ENCODE results near the gene TMEM82. TPM values are rescaled to one million over a fixed set of nuclear protein-coding genes. Genes with fewer than 3 reads are reported as not detected.

Gene TMEM82
- total and polyA plus RNA-seq, 9 donors = 0.17 to 1.4 TPM; not detected in 7

GRCh38 chr1:15727424-15727823 lies 14.9 kb upstream of the TMEM82 start:
- H3K27me3 ChIP-seq (ENCODE audit: control insufficient read depth, insufficient read depth, low read length) = no peaks in the 10 kb centered on the region
- H3K4me1 ChIP-seq (ENCODE audit: control insufficient read depth, insufficient read depth, low read length) = peaks cover 52% of the 10 kb centered on the region
- no peak overlapping the region for H3K27ac ChIP-seq (ENCODE audit: low read length)
- H3K4me3 ChIP-seq (ENCODE audit: low read length) = no peak overlapping the region
- peaks cover 87% of the 10 kb centered on the region for H3K36me3 ChIP-seq (ENCODE audit: control insufficient read depth, insufficient read depth, low read length)
- DNase-seq = no peak
- 78% methylated on average over 13 of the region's 13 CpGs for WGBS (ENCODE audit: insufficient coverage)
- no peaks in the 10 kb centered on the region for H3K9me3 ChIP-seq (replicated peaks; ENCODE audit: control insufficient read depth, low read depth, low read length)

GRCh38 chr1:15727866-15728534 lies 14.3 kb upstream of the TMEM82 start:
- no peaks in the 10 kb centered on the region for H3K27me3 ChIP-seq (ENCODE audit: control insufficient read depth, insufficient read depth, low read length)
- 84% methylated on average over 22 of the region's 23 CpGs for WGBS (ENCODE audit: insufficient coverage)
- H3K4me3 ChIP-seq (ENCODE audit: low read length) = no peak overlapping the region
- peaks cover 46% of the 10 kb centered on the region for H3K4me1 ChIP-seq (ENCODE audit: control insufficient read depth, insufficient read depth, low read length)
- H3K9me3 ChIP-seq (replicated peaks; ENCODE audit: control insufficient read depth, low read depth, low read length) = no peaks in the 10 kb centered on the region
- no peak overlapping the region for H3K27ac ChIP-seq (ENCODE audit: low read length)
- H3K36me3 ChIP-seq (ENCODE audit: control insufficient read depth, insufficient read depth, low read length) = peaks cover 87% of the 10 kb centered on the region
- no peak for DNase-seq

- Histone ChIP-seq H3K27me3 (ENCODE audit: control insufficient read depth, insufficient read depth, low read length) (no peaks in the 10 kb centered on the region), H3K9me3 (replicated peaks; ENCODE audit: control insufficient read depth, low read depth, low read length) (no peaks in the 10 kb centered on the region), H3K4me1 (ENCODE audit: control insufficient read depth, insufficient read depth, low read length) (peaks cover 36% of the 10 kb centered on the region), H3K27ac (ENCODE audit: low read length) (no peak overlapping the region), H3K36me3 (ENCODE audit: control insufficient read depth, insufficient read depth, low read length) (peaks cover 93% of the 10 kb centered on the region), H3K4me3 (ENCODE audit: low read length) (no peak overlapping the region)
- DNase-seq = no peak
- 83% methylated on average over 17 of the region's 22 CpGs for WGBS (ENCODE audit: insufficient coverage)
Observed at GRCh38 chr1:15728937-15729657, 13.2 kb upstream of the TMEM82 start.

- Histone ChIP-seq H3K36me3 (ENCODE audit: control insufficient read depth, insufficient read depth, low read length) (peaks cover 97% of the 10 kb centered on the region), H3K27ac (ENCODE audit: low read length) (no peak overlapping the region), H3K9me3 (replicated peaks; ENCODE audit: control insufficient read depth, low read depth, low read length) (no peaks in the 10 kb centered on the region), H3K27me3 (ENCODE audit: control insufficient read depth, insufficient read depth, low read length) (no peaks in the 10 kb centered on the region), H3K4me3 (ENCODE audit: low read length) (no peak overlapping the region), H3K4me1 (ENCODE audit: control insufficient read depth, insufficient read depth, low read length) (peaks cover 38% of the 10 kb centered on the region)
- DNase-seq = no peak
- 88% methylated on average over 14 of the region's 16 CpGs for WGBS (ENCODE audit: insufficient coverage)
Observed at GRCh38 chr1:15730423-15730822, 11.9 kb upstream of the TMEM82 start.

GRCh38 chr1:15730936-15731335 lies 11.4 kb upstream of the TMEM82 start:
- Histone ChIP-seq H3K4me3 (ENCODE audit: low read length) (no peak overlapping the region), H3K27me3 (ENCODE audit: control insufficient read depth, insufficient read depth, low read length) (no peaks in the 10 kb centered on the region), H3K9me3 (replicated peaks; ENCODE audit: control insufficient read depth, low read depth, low read length) (no peaks in the 10 kb centered on the region), H3K27ac (ENCODE audit: low read length) (no peak overlapping the region), H3K4me1 (ENCODE audit: control insufficient read depth, insufficient read depth, low read length) (peaks cover 38% of the 10 kb centered on the region), H3K36me3 (ENCODE audit: control insufficient read depth, insufficient read depth, low read length) (peaks cover 91% of the 10 kb centered on the region)
- WGBS (ENCODE audit: insufficient coverage) = 87% methylated on average over 16 of the region's 16 CpGs
- DNase-seq = no peak

- no peaks in the 10 kb centered on the region for H3K9me3 ChIP-seq (replicated peaks; ENCODE audit: control insufficient read depth, low read depth, low read length)
- no peak overlapping the region for H3K4me3 ChIP-seq (ENCODE audit: low read length)
- H3K27ac ChIP-seq (ENCODE audit: low read length) = no peak overlapping the region
- H3K27me3 ChIP-seq (ENCODE audit: control insufficient read depth, insufficient read depth, low read length) = no peaks in the 10 kb centered on the region
- H3K4me1 ChIP-seq (ENCODE audit: control insufficient read depth, insufficient read depth, low read length) = peaks cover 44% of the 10 kb centered on the region
- H3K36me3 ChIP-seq (ENCODE audit: control insufficient read depth, insufficient read depth, low read length) = peaks cover 81% of the 10 kb centered on the region
- WGBS (ENCODE audit: insufficient coverage) = 89% methylated on average over 32 of the region's 39 CpGs
- no peak for DNase-seq
Observed at GRCh38 chr1:15731735-15732685, 10.3 kb upstream of the TMEM82 start.

GRCh38 chr1:15732686-15733081 lies 9.6 kb upstream of the TMEM82 start:
- H3K27ac ChIP-seq (ENCODE audit: low read length) = no peak overlapping the region
- WGBS (ENCODE audit: insufficient coverage) = 90% methylated on average over 7 of the region's 7 CpGs
- no peaks in the 10 kb centered on the region for H3K27me3 ChIP-seq (ENCODE audit: control insufficient read depth, insufficient read depth, low read length)
- no peak overlapping the region for H3K4me3 ChIP-seq (ENCODE audit: low read length)
- no peaks in the 10 kb centered on the region for H3K9me3 ChIP-seq (replicated peaks; ENCODE audit: control insufficient read depth, low read depth, low read length)
- H3K36me3 ChIP-seq (ENCODE audit: control insufficient read depth, insufficient read depth, low read length) = peaks cover 74% of the 10 kb centered on the region
- H3K4me1 ChIP-seq (ENCODE audit: control insufficient read depth, insufficient read depth, low read length) = peaks cover 45% of the 10 kb centered on the region
- no peak for DNase-seq

GRCh38 chr1:15733218-15733725 lies 9.0 kb upstream of the TMEM82 start:
- 86% methylated on average over 8 of the region's 11 CpGs for WGBS (ENCODE audit: insufficient coverage)
- DNase-seq = no peak
- no peaks in the 10 kb centered on the region for H3K27me3 ChIP-seq (ENCODE audit: control insufficient read depth, insufficient read depth, low read length)
- no peak overlapping the region for H3K27ac ChIP-seq (ENCODE audit: low read length)
- H3K9me3 ChIP-seq (replicated peaks; ENCODE audit: control insufficient read depth, low read depth, low read length) = no peaks in the 10 kb centered on the region
- peaks cover 48% of the 10 kb centered on the region for H3K4me1 ChIP-seq (ENCODE audit: control insufficient read depth, insufficient read depth, low read length)
- H3K36me3 ChIP-seq (ENCODE audit: control insufficient read depth, insufficient read depth, low read length) = peaks cover 68% of the 10 kb centered on the region
- H3K4me3 ChIP-seq (ENCODE audit: low read length) = no peak overlapping the region

- no peak for DNase-seq
- WGBS (ENCODE audit: insufficient coverage) = 90% methylated on average over 22 of the region's 27 CpGs
Observed at GRCh38 chr1:15733726-15734226, 8.5 kb upstream of the TMEM82 start.

More at GRCh38 chr1:15733726-15734226, 8.5 kb upstream of the TMEM82 start:
- no peaks in the 10 kb centered on the region for H3K9me3 ChIP-seq (replicated peaks; ENCODE audit: control insufficient read depth, low read depth, low read length)
- H3K36me3 ChIP-seq (ENCODE audit: control insufficient read depth, insufficient read depth, low read length) = peaks cover 63% of the 10 kb centered on the region
- peaks cover 50% of the 10 kb centered on the region for H3K4me1 ChIP-seq (ENCODE audit: control insufficient read depth, insufficient read depth, low read length)
- H3K27me3 ChIP-seq (ENCODE audit: control insufficient read depth, insufficient read depth, low read length) = no peaks in the 10 kb centered on the region
- no peak overlapping the region for H3K27ac ChIP-seq (ENCODE audit: low read length)
- no peak overlapping the region for H3K4me3 ChIP-seq (ENCODE audit: low read length)
